ENCODE data around the gene OR8D4. TPM values are rescaled to one million over a fixed set of nuclear protein-coding genes. Genes with fewer than 3 reads are reported as not detected.

OR8D4 gene
- total RNA-seq, 1 donor from 2014 or later: not detected

DNA sequence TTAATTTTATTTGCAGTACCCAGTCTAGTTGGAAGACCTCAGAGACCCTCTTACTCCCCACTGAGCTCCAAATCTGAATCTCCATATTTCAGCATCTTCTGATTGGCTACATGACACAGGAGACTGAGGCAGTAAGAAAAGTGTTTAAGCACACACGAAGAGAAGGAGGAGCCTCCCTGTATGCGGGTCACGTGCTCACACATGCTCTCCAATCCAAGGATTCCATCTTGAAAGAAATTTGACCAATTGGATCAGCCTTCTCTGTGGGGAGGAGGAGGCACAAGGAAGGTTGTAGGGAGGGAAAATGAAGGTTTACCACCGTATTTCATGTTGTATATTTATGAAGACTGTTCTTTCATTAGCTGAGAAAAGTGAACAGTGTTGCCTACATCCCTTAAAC, 40.4 kb downstream of the OR8D4 start:
- Mint-ChIP-seq H3K4me1 (ENCODE audit: unreplicated experiment) (no peaks in the 10 kb centered on the region), H3K36me3 (ENCODE audit: low read depth, unreplicated experiment) (no peaks in the 10 kb centered on the region), H3K4me3 (ENCODE audit: unreplicated experiment) (no peak overlapping the region), H3K27ac (ENCODE audit: unreplicated experiment) (no peak overlapping the region), H3K9me3 (ENCODE audit: unreplicated experiment) (no peaks in the 10 kb centered on the region), H3K27me3 (ENCODE audit: unreplicated experiment) (peaks cover 3% of the 10 kb centered on the region)
- no peak for DNase-seq (ENCODE audit: low spot score)
- TF ChIP-seq, protein P1, sequence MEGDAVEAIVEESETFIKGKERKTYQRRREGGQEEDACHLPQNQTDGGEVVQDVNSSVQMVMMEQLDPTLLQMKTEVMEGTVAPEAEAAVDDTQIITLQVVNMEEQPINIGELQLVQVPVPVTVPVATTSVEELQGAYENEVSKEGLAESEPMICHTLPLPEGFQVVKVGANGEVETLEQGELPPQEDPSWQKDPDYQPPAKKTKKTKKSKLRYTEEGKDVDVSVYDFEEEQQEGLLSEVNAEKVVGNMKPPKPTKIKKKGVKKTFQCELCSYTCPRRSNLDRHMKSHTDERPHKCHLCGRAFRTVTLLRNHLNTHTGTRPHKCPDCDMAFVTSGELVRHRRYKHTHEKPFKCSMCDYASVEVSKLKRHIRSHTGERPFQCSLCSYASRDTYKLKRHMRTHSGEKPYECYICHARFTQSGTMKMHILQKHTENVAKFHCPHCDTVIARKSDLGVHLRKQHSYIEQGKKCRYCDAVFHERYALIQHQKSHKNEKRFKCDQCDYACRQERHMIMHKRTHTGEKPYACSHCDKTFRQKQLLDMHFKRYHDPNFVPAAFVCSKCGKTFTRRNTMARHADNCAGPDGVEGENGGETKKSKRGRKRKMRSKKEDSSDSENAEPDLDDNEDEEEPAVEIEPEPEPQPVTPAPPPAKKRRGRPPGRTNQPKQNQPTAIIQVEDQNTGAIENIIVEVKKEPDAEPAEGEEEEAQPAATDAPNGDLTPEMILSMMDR (IDR thresholded peaks at IDR 0.05; ENCODE audit: unreplicated experiment): no peak

DNA sequence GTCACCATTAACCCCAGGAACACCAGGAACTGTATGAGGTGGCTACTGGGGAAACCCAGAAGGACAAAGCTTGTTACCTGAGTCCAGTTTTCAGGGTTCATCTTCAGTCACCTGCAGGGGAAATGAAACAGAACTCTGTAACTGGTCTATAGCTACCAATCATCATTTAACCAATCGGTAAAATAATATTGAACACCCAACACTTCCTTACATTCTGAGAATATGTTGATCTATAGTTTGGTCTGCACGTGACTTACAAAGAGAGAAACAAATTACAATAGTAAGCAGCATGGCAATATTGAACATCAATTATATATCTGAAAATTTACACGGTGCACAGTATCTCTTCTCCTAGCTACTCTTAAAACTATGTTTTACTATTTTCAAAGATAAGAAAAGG, 41.8 kb downstream of the OR8D4 start, which contains the start of gene OR6T1:
Gene OR6T1, minus strand, starts transcription at position 101 of the 400 bp plus-strand sequence. Its CDS starts 0 bp downstream, at position 101.
- Mint-ChIP-seq H3K27me3 (ENCODE audit: unreplicated experiment) (peaks cover 3% of the 10 kb centered on the region), H3K9me3 (ENCODE audit: unreplicated experiment) (no peaks in the 10 kb centered on the region), H3K36me3 (ENCODE audit: low read depth, unreplicated experiment) (no peaks in the 10 kb centered on the region), H3K27ac (ENCODE audit: unreplicated experiment) (no peak within 1 kb of the TSS), H3K4me3 (ENCODE audit: unreplicated experiment) (no peak within 1 kb of the TSS), H3K4me1 (ENCODE audit: unreplicated experiment) (no peaks in the 10 kb centered on the region)
- TF ChIP-seq, protein P1 (IDR thresholded peaks at IDR 0.05; ENCODE audit: unreplicated experiment): no peak
- no peak for DNase-seq (ENCODE audit: low spot score)

DNA sequence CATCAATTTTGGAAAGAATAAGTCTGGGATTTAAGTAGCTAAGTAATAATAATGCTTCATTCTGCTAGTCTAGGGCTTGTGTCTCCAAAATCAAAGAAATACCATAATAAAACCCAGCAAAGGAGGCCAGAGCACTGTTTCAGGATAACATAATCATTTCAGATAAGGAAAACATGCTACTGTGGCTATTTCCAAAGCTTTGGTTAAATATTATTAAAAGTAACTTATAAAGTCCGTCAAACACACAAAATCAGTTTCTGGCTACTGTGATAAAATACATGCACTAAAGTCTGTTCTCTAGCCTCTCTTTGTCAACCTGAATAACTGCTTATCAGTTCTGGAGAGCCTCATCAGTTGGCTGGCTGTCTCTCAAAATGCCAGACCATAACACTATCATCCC, 43.2 kb downstream of the OR8D4 start:
- Mint-ChIP-seq H3K9me3 (ENCODE audit: unreplicated experiment) (no peaks in the 10 kb centered on the region), H3K4me3 (ENCODE audit: unreplicated experiment) (no peak overlapping the region), H3K27ac (ENCODE audit: unreplicated experiment) (no peak overlapping the region), H3K27me3 (ENCODE audit: unreplicated experiment) (peaks cover 3% of the 10 kb centered on the region), H3K36me3 (ENCODE audit: low read depth, unreplicated experiment) (no peaks in the 10 kb centered on the region), H3K4me1 (ENCODE audit: unreplicated experiment) (no peaks in the 10 kb centered on the region)
- no peak for DNase-seq (ENCODE audit: low spot score)
- TF ChIP-seq, protein P1 (IDR thresholded peaks at IDR 0.05; ENCODE audit: unreplicated experiment): no peak

DNA sequence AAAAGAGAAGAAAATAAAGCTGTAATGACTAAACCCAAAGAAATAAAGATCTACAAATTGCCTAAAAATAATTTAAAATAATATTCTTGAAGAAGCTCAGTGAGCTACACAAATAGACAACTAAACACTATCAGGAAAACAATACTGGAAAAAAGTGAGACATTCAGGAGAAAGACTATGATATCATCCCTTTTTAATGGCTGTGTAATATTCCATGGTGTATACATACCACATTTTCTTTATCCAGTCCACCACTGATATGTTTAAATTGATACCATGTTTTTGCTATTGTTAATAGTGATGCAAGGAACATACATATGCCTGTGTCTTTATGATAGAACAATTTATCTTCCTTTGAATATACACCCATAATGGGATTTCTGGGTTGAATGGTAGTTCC, 54.8 kb downstream of the OR8D4 start:
- Mint-ChIP-seq H3K4me1 (ENCODE audit: unreplicated experiment) (peaks cover 4% of the 10 kb centered on the region), H3K4me3 (ENCODE audit: unreplicated experiment) (no peak overlapping the region), H3K27me3 (ENCODE audit: unreplicated experiment) (peaks cover 1% of the 10 kb centered on the region), H3K27ac (ENCODE audit: unreplicated experiment) (no peak overlapping the region), H3K36me3 (ENCODE audit: low read depth, unreplicated experiment) (no peaks in the 10 kb centered on the region), H3K9me3 (ENCODE audit: unreplicated experiment) (no peaks in the 10 kb centered on the region)
- no peak for DNase-seq (ENCODE audit: low spot score)
- TF ChIP-seq, protein P1 (IDR thresholded peaks at IDR 0.05; ENCODE audit: unreplicated experiment): no peak

Other genes starting within 250 kb of the OR8D4 start
- 34.1 TPM for gene SCN3B, start 247.5 kb upstream of the OR8D4 start, total RNA-seq (ENCODE audit: unreplicated experiment)
- gene ZNF202, start 160.5 kb upstream of the OR8D4 start, total RNA-seq (ENCODE audit: unreplicated experiment): 13.8 TPM
- not detected for gene OR6X1, start 147.6 kb upstream of the OR8D4 start, total RNA-seq (ENCODE audit: unreplicated experiment)
- gene OR6M1, start 95.8 kb upstream of the OR8D4 start, total RNA-seq (ENCODE audit: unreplicated experiment): not detected
- not detected for gene TMEM225, start 16.5 kb upstream of the OR8D4 start, total RNA-seq (ENCODE audit: unreplicated experiment)
- not detected for gene OR4D5, start 37.5 kb downstream of the OR8D4 start, total RNA-seq (ENCODE audit: unreplicated experiment)
- gene OR6T1, start 41.7 kb downstream of the OR8D4 start, total RNA-seq (ENCODE audit: unreplicated experiment): not detected
- not detected for gene OR10S1, start 75.6 kb downstream of the OR8D4 start, total RNA-seq (ENCODE audit: unreplicated experiment)
- gene OR10G6, start 93.0 kb downstream of the OR8D4 start, total RNA-seq (ENCODE audit: unreplicated experiment): not detected
- gene OR10G4, start 110.8 kb downstream of the OR8D4 start, total RNA-seq (ENCODE audit: unreplicated experiment): not detected
- not detected for gene OR10G9, start 120.8 kb downstream of the OR8D4 start, total RNA-seq (ENCODE audit: unreplicated experiment)
- not detected for gene OR10G8, start 124.6 kb downstream of the OR8D4 start, total RNA-seq (ENCODE audit: unreplicated experiment)
- not detected for gene OR10G7, start 139.2 kb downstream of the OR8D4 start, total RNA-seq (ENCODE audit: unreplicated experiment)
- 64.5 TPM for gene VWA5A, start 213.3 kb downstream of the OR8D4 start, total RNA-seq (ENCODE audit: unreplicated experiment)

Data from endothelial cell (in vitro differentiated cells).